ENCODE measurements around the gene H1-8. TPM values are rescaled to one million over a fixed set of nuclear protein-coding genes. Genes with fewer than 3 reads are reported as not detected.

Gene H1-8
- total RNA-seq, 6 experiments from 2014 or later = not detected

DNA sequence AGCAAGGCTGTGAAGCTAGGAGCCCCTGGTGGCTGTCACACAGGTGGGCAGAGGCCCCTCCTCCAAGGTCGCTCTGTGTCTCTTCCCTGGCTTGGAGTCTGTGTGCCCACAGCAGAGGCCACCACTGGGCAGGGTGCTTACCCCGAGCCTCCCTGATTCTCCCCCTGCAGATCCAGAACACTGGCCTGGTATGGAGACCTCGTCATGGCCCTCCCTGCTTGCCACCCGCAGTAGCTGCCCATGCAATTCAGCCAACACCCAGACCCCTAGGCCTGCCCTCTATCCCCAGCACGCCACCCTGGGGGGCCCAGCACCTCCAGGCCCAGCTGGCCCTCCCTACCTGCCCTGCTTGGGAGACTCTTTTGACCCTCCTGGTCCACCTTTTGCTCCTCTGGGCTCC lies 20.0 kb upstream of the H1-8 start:
- TF ChIP-seq, protein P1, sequence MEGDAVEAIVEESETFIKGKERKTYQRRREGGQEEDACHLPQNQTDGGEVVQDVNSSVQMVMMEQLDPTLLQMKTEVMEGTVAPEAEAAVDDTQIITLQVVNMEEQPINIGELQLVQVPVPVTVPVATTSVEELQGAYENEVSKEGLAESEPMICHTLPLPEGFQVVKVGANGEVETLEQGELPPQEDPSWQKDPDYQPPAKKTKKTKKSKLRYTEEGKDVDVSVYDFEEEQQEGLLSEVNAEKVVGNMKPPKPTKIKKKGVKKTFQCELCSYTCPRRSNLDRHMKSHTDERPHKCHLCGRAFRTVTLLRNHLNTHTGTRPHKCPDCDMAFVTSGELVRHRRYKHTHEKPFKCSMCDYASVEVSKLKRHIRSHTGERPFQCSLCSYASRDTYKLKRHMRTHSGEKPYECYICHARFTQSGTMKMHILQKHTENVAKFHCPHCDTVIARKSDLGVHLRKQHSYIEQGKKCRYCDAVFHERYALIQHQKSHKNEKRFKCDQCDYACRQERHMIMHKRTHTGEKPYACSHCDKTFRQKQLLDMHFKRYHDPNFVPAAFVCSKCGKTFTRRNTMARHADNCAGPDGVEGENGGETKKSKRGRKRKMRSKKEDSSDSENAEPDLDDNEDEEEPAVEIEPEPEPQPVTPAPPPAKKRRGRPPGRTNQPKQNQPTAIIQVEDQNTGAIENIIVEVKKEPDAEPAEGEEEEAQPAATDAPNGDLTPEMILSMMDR (IDR thresholded peaks at IDR 0.05) = no peak
- Mint-ChIP-seq H3K4me3 (no peak overlapping the region), H3K27ac (no peak overlapping the region), H3K4me1 (ENCODE audit: low read depth) (peaks cover 23% of the 10 kb centered on the region), H3K36me3 (ENCODE audit: low read depth) (peaks cover 4% of the 10 kb centered on the region; the same call in 1 of the 2 replicates), H3K9me3 (no peaks in the 10 kb centered on the region), H3K27me3 (ENCODE audit: insufficient read depth) (no peaks in the 10 kb centered on the region; the same call in 1 of the 2 replicates)
- no peak for DNase-seq

DNA sequence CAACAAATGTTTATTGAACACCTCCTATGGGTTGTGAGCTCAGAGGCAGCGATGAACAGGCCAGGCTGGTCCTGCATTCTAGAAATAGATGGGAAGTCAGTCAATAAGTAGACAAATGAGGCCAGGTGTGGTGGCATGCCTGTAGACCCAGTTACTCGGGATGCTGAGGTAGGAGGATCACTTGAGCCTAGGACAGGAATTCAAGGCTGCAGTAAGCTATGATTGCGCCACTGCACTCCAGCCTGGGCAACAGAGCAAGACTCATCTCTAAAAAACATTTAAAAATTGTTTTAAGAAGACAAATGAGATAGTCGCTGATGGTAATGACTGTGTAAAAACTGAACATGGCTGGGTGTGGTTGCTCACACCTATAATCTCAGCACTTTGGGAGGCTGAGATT lies 18.9 kb upstream of the H1-8 start:
- TF ChIP-seq, protein P1 (IDR thresholded peaks at IDR 0.05) = no peak
- no peaks in the 10 kb centered on the region for H3K9me3 Mint-ChIP-seq
- peaks cover 4% of the 10 kb centered on the region; the same call in 1 of the 2 replicates for H3K36me3 Mint-ChIP-seq (ENCODE audit: low read depth)
- H3K4me1 Mint-ChIP-seq (ENCODE audit: low read depth) = peaks cover 23% of the 10 kb centered on the region
- H3K27me3 Mint-ChIP-seq (ENCODE audit: insufficient read depth) = no peaks in the 10 kb centered on the region; the same call in 1 of the 2 replicates
- no peak for DNase-seq
- no peak overlapping the region for H3K4me3 Mint-ChIP-seq
- no peak overlapping the region for H3K27ac Mint-ChIP-seq

DNA sequence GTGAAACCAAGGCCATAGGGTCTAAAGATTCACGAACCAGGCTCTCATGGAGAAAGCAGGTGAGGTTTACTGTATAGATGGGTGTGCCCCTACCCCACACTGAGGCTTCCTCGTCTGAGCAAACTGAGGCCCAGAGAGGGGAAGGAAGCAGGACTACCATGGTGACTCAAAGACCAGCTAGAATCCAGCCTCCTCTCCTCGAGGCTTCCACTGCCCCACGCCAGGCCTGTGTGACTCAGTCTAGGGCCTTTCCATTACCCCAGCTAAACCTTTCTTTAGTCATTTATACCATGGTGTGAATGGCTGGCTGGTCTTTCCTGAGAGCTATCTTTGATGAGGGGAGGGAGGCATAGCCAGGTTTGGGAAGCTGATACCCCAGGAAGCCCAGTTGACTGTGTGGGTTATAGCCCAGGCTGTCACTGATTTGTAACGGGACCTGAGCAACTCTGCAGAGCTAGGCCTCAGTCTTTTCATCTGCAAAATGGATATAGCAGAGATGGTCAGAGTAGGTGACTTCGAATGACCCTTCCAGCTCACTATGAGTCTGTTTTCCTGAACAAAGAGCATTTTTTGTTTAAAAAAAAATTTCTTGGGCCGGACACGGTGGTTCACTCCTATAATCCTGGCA lies 17.5 kb upstream of the H1-8 start:
- TF ChIP-seq, protein P1 (IDR thresholded peaks at IDR 0.05) = no peak
- Mint-ChIP-seq H3K27ac (peak overlapping the region; percentile 18), H3K4me3 (no peak overlapping the region), H3K36me3 (ENCODE audit: low read depth) (no peaks in the 10 kb centered on the region), H3K4me1 (ENCODE audit: low read depth) (peaks cover 26% of the 10 kb centered on the region), H3K9me3 (no peaks in the 10 kb centered on the region), H3K27me3 (ENCODE audit: insufficient read depth) (no peaks in the 10 kb centered on the region; the same call in 1 of the 2 replicates)
- peak; percentile 66 for DNase-seq

DNA sequence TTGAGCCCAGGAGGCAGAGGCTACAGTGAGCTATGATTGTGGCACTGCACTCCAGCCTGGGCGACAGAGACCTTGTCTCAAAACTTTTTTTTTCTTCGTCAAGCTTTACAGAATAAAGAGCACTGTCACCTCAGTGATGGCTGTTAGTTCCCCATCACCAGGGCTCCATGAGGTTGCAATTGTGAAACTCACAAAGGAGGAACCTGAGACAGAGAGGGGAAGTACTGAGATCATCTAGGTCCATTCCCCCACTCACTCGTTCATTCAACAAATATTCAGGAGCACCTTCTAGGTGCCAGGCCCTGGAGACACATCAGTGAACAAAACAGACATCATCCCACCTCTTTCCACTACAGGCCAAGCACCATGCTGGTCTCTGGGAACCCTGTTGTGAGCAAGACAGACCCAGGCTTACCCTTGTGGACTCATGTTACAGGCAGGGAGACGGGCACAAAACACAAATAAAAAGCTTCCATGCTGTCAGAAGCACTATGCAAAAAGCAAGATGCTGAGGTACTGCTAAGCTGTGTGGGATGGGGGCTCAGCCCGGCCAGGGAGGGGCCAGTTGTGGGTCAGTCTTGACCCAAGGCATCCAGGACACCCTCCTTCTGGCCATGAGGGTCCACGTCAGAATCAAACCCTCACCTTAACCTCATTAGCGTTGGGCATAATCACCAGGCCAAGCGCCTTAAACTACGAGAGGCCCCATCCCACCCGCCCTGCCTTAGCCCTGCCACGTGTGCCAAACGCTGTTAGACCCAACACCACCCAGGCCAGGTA lies 16.7 kb upstream of the H1-8 start:
- Mint-ChIP-seq H3K27ac (no peak overlapping the region), H3K9me3 (no peaks in the 10 kb centered on the region), H3K4me3 (no peak overlapping the region), H3K27me3 (ENCODE audit: insufficient read depth) (no peaks in the 10 kb centered on the region; the same call in none of the 2 replicates), H3K4me1 (ENCODE audit: low read depth) (peaks cover 25% of the 10 kb centered on the region), H3K36me3 (ENCODE audit: low read depth) (no peaks in the 10 kb centered on the region)
- no peak for DNase-seq
- TF ChIP-seq, protein P1 (IDR thresholded peaks at IDR 0.05) = no peak

DNA sequence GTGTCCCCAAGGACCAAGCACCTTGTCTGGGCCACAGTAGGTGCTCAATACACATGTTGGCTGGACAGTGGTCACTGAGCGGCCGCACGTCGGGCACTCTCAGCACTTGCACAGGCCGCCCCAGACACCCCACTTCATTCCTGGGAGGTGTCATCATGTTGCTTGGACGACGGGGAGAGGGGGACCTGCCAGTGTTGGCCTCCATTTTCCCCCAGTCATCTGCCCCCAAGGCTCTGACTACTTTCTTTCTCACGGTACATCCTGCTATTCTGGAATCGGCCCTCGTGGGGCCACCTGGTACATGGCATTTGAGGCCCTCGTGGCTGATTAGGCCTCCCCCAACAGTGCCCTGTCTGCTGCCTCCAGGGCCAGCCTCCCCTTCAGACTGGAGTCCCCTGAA lies 15.7 kb upstream of the H1-8 start:
- no peak for DNase-seq
- Mint-ChIP-seq H3K9me3 (no peaks in the 10 kb centered on the region), H3K4me1 (ENCODE audit: low read depth) (peaks cover 25% of the 10 kb centered on the region), H3K36me3 (ENCODE audit: low read depth) (no peaks in the 10 kb centered on the region), H3K27me3 (ENCODE audit: insufficient read depth) (no peaks in the 10 kb centered on the region; the same call in none of the 2 replicates), H3K27ac (no peak overlapping the region), H3K4me3 (no peak overlapping the region)
- TF ChIP-seq, protein P1 (IDR thresholded peaks at IDR 0.05) = no peak
